Erythroblast (primary cell): ENCODE measurements around the gene MDH1.

Source experiments
- GATA1 ChIP-seq: IDR thresholded peaks from 2 replicates; pipeline ENCODE4 v1.6.1; 2011; ENCODE audit warnings: low read depth, mild to moderate bottlenecking, control low read depth, low read length, moderate library complexity
- POLR2A ChIP-seq: IDR thresholded peaks from 2 replicates; pipeline ENCODE4 v1.6.1; 2011; ENCODE audit warnings: mild to moderate bottlenecking, low read length

DNA sequence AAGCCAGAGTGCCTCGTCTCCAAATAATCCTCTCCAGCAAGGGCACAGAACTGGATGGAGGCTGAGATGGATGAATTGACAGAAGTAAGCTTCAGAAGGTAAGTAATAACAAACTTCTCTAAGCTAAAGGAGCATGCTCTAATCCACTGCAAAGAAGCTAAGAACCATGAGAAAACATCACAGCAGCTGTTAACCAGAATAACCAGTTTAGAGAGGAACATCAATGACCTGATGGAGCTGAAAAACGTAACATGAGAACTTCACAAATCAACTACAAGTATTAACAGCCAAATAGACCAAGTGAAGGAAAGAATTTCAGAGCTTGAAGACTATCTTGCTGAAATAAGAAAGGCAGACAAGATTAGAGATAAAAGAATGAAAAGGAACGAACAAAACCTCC, 32.8 kb upstream of the MDH1 start:
- TF ChIP-seq POLR2A (no peak), GATA1 (no peak)
